ENCODE measurements around the gene AP1B1. TPM values are rescaled to one million over a fixed set of nuclear protein-coding genes. Genes with fewer than 3 reads are reported as not detected.

AP1B1 gene
- total RNA-seq, 2 donors from 2014 or later: 45.5 to 66.9 TPM

- no peak for DNase-seq
- intact Hi-C loops (cut with DNase I): no loop called here
- Histone ChIP-seq H3K36me3 (replicated peaks in 1 of 2; ENCODE audit: insufficient read depth in 1 of 2, low read depth in 2 of 2) (peaks cover 10 to 63% of the 10 kb centered on the region in 2 donors), H3K9me3 (no peaks in the 10 kb centered on the region), H3K4me3 (no peak overlapping the region), H3K4me1 (peaks cover 3% of the 10 kb centered on the region), H3K27ac (no peak overlapping the region), H3K27me3 (no peaks in the 10 kb centered on the region)
- WGBS, 2 donors: 33 to 45% methylated on average over 2 of the region's 2 CpGs
- no peak for ATAC-seq
- TF ChIP-seq POLR2A (IDR thresholded peaks at IDR 0.05) (no peak), CTCF (IDR thresholded peaks at IDR 0.05) (no peak)
Observed at GRCh38 chr22:29288837-29289236, 99.5 kb downstream of the AP1B1 start.

- H3K9me3 ChIP-seq: no peaks in the 10 kb centered on the region
- no peak for DNase-seq
- no peak for ATAC-seq
- peaks cover 6% of the 10 kb centered on the region for H3K4me1 ChIP-seq
- H3K27ac ChIP-seq: no peak overlapping the region
- intact Hi-C loops (cut with DNase I): no loop called here
- no peak overlapping the region for H3K4me3 ChIP-seq
- 90 to 91% methylated on average over 3 of the region's 3 CpGs for WGBS, 2 donors
- H3K36me3 ChIP-seq (replicated peaks in 1 of 2; ENCODE audit: insufficient read depth in 1 of 2, low read depth in 2 of 2): peaks cover 11 to 54% of the 10 kb centered on the region in 2 donors
- TF ChIP-seq POLR2A (IDR thresholded peaks at IDR 0.05) (no peak), CTCF (IDR thresholded peaks at IDR 0.05) (no peak)
- H3K27me3 ChIP-seq: no peaks in the 10 kb centered on the region
Observed at GRCh38 chr22:29284196-29284595, 104.2 kb downstream of the AP1B1 start.

GRCh38 chr22:29277927-29278326, 110.4 kb downstream of the AP1B1 start:
- TF ChIP-seq CTCF (IDR thresholded peaks at IDR 0.05): no peak
- TF ChIP-seq POLR2A (IDR thresholded peaks at IDR 0.05): peak in 1 of 3 donors; percentile 32
- 40 to 50% methylated on average over 1 of the region's 1 CpG for WGBS, 2 donors
- H3K27me3 ChIP-seq: no peaks in the 10 kb centered on the region
- H3K9me3 ChIP-seq: no peaks in the 10 kb centered on the region
- intact Hi-C loops (cut with DNase I): no loop called here
- H3K4me1 ChIP-seq: peaks cover 53% of the 10 kb centered on the region
- ATAC-seq (peak; percentile 74), DNase-seq (peak; percentile 50 to 87 (median 78))
- H3K27ac ChIP-seq: peak overlapping the region; percentile 39 to 71 (median 65)
- H3K4me3 ChIP-seq: no peak overlapping the region
- peaks cover 19% of the 10 kb centered on the region in 2 donors for H3K36me3 ChIP-seq (replicated peaks in 1 of 2; ENCODE audit: insufficient read depth in 1 of 2, low read depth in 2 of 2)

Small RNA genes lying within 50 kb of the gene (microRNA-seq; reads per million reads assigned to microRNA genes)
- gene MIR3653 (ENCODE audit: borderline number of aligned reads in 2 of 2, borderline replicate concordance in 2 of 2): 25.1 to 37.3 reads per million in 2 donors

Small RNA genes lying within 50 kb of the gene (small RNA-seq; reads per million reads assigned to genes)
- gene AC000041.1 (not detected), gene MIR3653 (not detected)

Other genes with a start within 250 kb of the AP1B1 start
- gene EMID1, start 182.7 kb downstream of the AP1B1 start, total RNA-seq: 10 to 100 TPM in 1 of 2 donors, 1 to 10 TPM in 1; 5.9 to 25.9 TPM
- 10 to 100 TPM; 32.4 to 42.2 TPM for gene RHBDD3, start 120.6 kb downstream of the AP1B1 start, total RNA-seq
- 100 to 1,000 TPM; 142 to 175 TPM for gene EWSR1, start 120.3 kb downstream of the AP1B1 start, total RNA-seq
- 10 to 100 TPM; 15.8 to 19.2 TPM for gene GAS2L1, start 81.9 kb downstream of the AP1B1 start, total RNA-seq
- under 1 TPM in 1 of 2 donors, not detected in 1; 0.78 TPM for gene RASL10A, start 72.9 kb downstream of the AP1B1 start, total RNA-seq
- gene RFPL1, start 50.0 kb upstream of the AP1B1 start, total RNA-seq: not detected
- under 1 TPM; 0.33 to 0.52 TPM for gene NEFH, start 91.6 kb upstream of the AP1B1 start, total RNA-seq
- 10 to 100 TPM; 20.0 to 29.0 TPM for gene THOC5, start 165.2 kb upstream of the AP1B1 start, total RNA-seq
- gene NIPSNAP1, start 192.5 kb upstream of the AP1B1 start, total RNA-seq: 10 to 100 TPM in 1 of 2 donors, 1 to 10 TPM in 1; 9.2 to 25.4 TPM
- gene NF2, start 215.1 kb upstream of the AP1B1 start, total RNA-seq: 10 to 100 TPM; 21.4 to 26.5 TPM

Data from body of pancreas (tissue), 4 donors.